Measurements from ENCODE around the gene TMEM80.

DNA sequence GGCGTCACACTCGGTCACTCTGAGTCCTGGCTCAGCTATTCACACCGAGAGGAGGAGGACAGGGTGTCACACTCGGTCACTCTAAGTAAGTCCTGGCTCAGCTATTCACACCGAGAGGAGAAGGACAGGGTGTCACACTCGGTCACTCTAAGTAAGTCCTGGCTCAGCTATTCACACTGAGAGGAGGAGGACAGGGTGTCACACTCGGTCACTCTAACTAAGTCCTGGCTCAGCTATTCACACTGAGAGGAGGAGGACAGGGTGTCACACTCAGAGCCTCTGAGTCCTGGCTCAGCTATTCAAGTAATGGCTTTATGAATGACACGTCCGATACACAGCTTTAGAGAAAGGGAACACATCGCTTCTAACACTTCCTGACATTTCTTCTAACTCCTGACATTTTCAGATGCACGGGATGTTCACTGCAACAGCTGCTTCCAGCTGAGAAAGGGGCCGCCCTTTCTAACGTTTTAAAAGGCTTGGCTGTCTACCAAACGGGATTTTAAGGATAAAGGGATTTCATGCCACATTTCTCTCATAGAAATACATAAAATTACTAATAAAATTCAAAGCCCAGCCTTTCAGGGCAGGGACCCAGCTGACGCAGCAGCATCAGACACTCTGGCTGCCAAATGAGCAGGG, 30.4 kb upstream of the TMEM80 start:
- TF ChIP-seq, protein P1, sequence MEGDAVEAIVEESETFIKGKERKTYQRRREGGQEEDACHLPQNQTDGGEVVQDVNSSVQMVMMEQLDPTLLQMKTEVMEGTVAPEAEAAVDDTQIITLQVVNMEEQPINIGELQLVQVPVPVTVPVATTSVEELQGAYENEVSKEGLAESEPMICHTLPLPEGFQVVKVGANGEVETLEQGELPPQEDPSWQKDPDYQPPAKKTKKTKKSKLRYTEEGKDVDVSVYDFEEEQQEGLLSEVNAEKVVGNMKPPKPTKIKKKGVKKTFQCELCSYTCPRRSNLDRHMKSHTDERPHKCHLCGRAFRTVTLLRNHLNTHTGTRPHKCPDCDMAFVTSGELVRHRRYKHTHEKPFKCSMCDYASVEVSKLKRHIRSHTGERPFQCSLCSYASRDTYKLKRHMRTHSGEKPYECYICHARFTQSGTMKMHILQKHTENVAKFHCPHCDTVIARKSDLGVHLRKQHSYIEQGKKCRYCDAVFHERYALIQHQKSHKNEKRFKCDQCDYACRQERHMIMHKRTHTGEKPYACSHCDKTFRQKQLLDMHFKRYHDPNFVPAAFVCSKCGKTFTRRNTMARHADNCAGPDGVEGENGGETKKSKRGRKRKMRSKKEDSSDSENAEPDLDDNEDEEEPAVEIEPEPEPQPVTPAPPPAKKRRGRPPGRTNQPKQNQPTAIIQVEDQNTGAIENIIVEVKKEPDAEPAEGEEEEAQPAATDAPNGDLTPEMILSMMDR (IDR thresholded peaks at IDR 0.05), result no peak
- no peak for TF ChIP-seq POLR2A (IDR thresholded peaks at IDR 0.05)

Data from Peyer's patch (tissue), 4 donors.